Measurements from ENCODE around the gene ZNRF3.

Gene ZNRF3

GRCh38 chr22:28923826-28924732, 40.7 kb downstream of the ZNRF3 start:
- no peak for DNase-seq
- in situ Hi-C loops (cut with MboI; ENCODE audit: low pct_unique_long_range_greater_than_20kb, low sequenced_read_pairs) = no loop called here

GRCh38 chr22:28925916-28926315, 42.5 kb downstream of the ZNRF3 start:
- DNase-seq = no peak
- in situ Hi-C loops (cut with MboI; ENCODE audit: low pct_unique_long_range_greater_than_20kb, low sequenced_read_pairs) = no loop called here

- no peak for DNase-seq
- in situ Hi-C loops (cut with MboI; ENCODE audit: low pct_unique_long_range_greater_than_20kb, low sequenced_read_pairs) = no loop called here
Observed at GRCh38 chr22:28927630-28928029, 44.3 kb downstream of the ZNRF3 start.

- in situ Hi-C loops (cut with MboI; ENCODE audit: low pct_unique_long_range_greater_than_20kb, low sequenced_read_pairs) = no loop called here
- DNase-seq = no peak
Observed at GRCh38 chr22:28929197-28929596, 45.8 kb downstream of the ZNRF3 start.

- DNase-seq = no peak
- in situ Hi-C loops (cut with MboI; ENCODE audit: low pct_unique_long_range_greater_than_20kb, low sequenced_read_pairs) = no loop called here
Observed at GRCh38 chr22:28930357-28931007, 47.1 kb downstream of the ZNRF3 start.

- DNase-seq = no peak
- in situ Hi-C loops (cut with MboI; ENCODE audit: low pct_unique_long_range_greater_than_20kb, low sequenced_read_pairs) = no loop called here
Observed at GRCh38 chr22:28931844-28932567, 48.6 kb downstream of the ZNRF3 start.

- in situ Hi-C loops (cut with MboI; ENCODE audit: low pct_unique_long_range_greater_than_20kb, low sequenced_read_pairs) = no loop called here
- no peak for DNase-seq
Observed at GRCh38 chr22:28933321-28933720, 49.9 kb downstream of the ZNRF3 start.

GRCh38 chr22:28934026-28934425, 50.7 kb downstream of the ZNRF3 start:
- DNase-seq = no peak
- in situ Hi-C loops (cut with MboI; ENCODE audit: low pct_unique_long_range_greater_than_20kb, low sequenced_read_pairs) = no loop called here

- in situ Hi-C loops (cut with MboI; ENCODE audit: low pct_unique_long_range_greater_than_20kb, low sequenced_read_pairs) = no loop called here
- no peak for DNase-seq
Observed at GRCh38 chr22:28935140-28935539, 51.8 kb downstream of the ZNRF3 start.

- no peak for DNase-seq
- in situ Hi-C loops (cut with MboI; ENCODE audit: low pct_unique_long_range_greater_than_20kb, low sequenced_read_pairs) = no loop called here
Observed at GRCh38 chr22:28935713-28936112, 52.3 kb downstream of the ZNRF3 start.

- in situ Hi-C loops (cut with MboI; ENCODE audit: low pct_unique_long_range_greater_than_20kb, low sequenced_read_pairs) = no loop called here
- DNase-seq = no peak
Observed at GRCh38 chr22:28936200-28936599, 52.8 kb downstream of the ZNRF3 start.

GRCh38 chr22:28937206-28938025, 54.0 kb downstream of the ZNRF3 start:
- in situ Hi-C loops (cut with MboI; ENCODE audit: low pct_unique_long_range_greater_than_20kb, low sequenced_read_pairs) = no loop called here

GRCh38 chr22:28938286-28938833, 55.0 kb downstream of the ZNRF3 start:
- no peak for DNase-seq
- in situ Hi-C loops (cut with MboI; ENCODE audit: low pct_unique_long_range_greater_than_20kb, low sequenced_read_pairs) = no loop called here

More at GRCh38 chr22:28937206-28938025, 54.0 kb downstream of the ZNRF3 start:
- DNase-seq = no peak

GRCh38 chr22:28939394-28939793, 56.0 kb downstream of the ZNRF3 start:
- in situ Hi-C loops (cut with MboI; ENCODE audit: low pct_unique_long_range_greater_than_20kb, low sequenced_read_pairs) = no loop called here
- DNase-seq = no peak

GRCh38 chr22:28939932-28940331, 56.6 kb downstream of the ZNRF3 start:
- in situ Hi-C loops (cut with MboI; ENCODE audit: low pct_unique_long_range_greater_than_20kb, low sequenced_read_pairs) = no loop called here
- no peak for DNase-seq

GRCh38 chr22:28940441-28940840, 57.1 kb downstream of the ZNRF3 start:
- in situ Hi-C loops (cut with MboI; ENCODE audit: low pct_unique_long_range_greater_than_20kb, low sequenced_read_pairs) = no loop called here
- DNase-seq = no peak

- in situ Hi-C loops (cut with MboI; ENCODE audit: low pct_unique_long_range_greater_than_20kb, low sequenced_read_pairs) = no loop called here
- no peak for DNase-seq
Observed at GRCh38 chr22:28942333-28942732, 59.0 kb downstream of the ZNRF3 start.

- DNase-seq = no peak
- in situ Hi-C loops (cut with MboI; ENCODE audit: low pct_unique_long_range_greater_than_20kb, low sequenced_read_pairs) = no loop called here
Observed at GRCh38 chr22:28942801-28943500, 59.6 kb downstream of the ZNRF3 start.
